Activated B cell treated with CpG ODN at 0.5 μM for 24 hours (primary cell): ENCODE measurements around the gene MACROD2. TPM values are rescaled to one million over a fixed set of nuclear protein-coding genes. Genes with fewer than 3 reads are reported as not detected.

Experiments
- ATAC-seq: fragments of 200-7000 bp; cut with Tn5 transposase; one replicate; pipeline ENCODE4 v1.10.0; 2021; ENCODE audit warnings: low read depth, mild to moderate bottlenecking, moderate library complexity
- CTCF ChIA-PET: fragments of 350-600 bp; sonication (Branson Sonifier 250); formaldehyde crosslinking; loops from one replicate; lab custom pipeline; 2021; ENCODE audit warnings: antibody characterized with exemption; lab: Charles Lee
- POLR2A ChIA-PET: fragments of 350-600 bp; sonication (Branson Sonifier 250); formaldehyde crosslinking; loops from one replicate; lab custom pipeline; 2021; ENCODE audit warnings: antibody characterized with exemption; lab: Charles Lee
- DNase-seq: peaks from one replicate; pipeline ENCODE4 v3.0.0; 2022
- H3K27ac Mint-ChIP-seq: one replicate; pipeline ENCODE4 v1.8.0; 2020; ENCODE audit warnings: mixed read lengths
- H3K27me3 Mint-ChIP-seq: one replicate; pipeline ENCODE4 v1.8.0; 2021; ENCODE audit warnings: mixed read lengths
- H3K36me3 Mint-ChIP-seq: one replicate; pipeline ENCODE4 v1.8.0; 2021; ENCODE audit warnings: low read depth, mixed read lengths
- H3K4me1 Mint-ChIP-seq: one replicate; pipeline ENCODE4 v1.8.0; 2021; ENCODE audit warnings: mixed read lengths
- H3K4me3 Mint-ChIP-seq: one replicate; pipeline ENCODE4 v1.8.0; 2020; ENCODE audit warnings: mild to moderate bottlenecking, mixed read lengths
- H3K9me3 Mint-ChIP-seq: one replicate; pipeline ENCODE4 v1.8.0; 2020; ENCODE audit warnings: mixed read lengths
- CTCF ChIP-seq: fragments of 200-600 bp; IDR thresholded peaks from one replicate; pipeline ENCODE4 v1.8.0; 2022; ENCODE audit warnings: antibody characterized with exemption, mild to moderate bottlenecking
- intact Hi-C: fragments of 100-400 bp; cut with micrococcal nuclease; formaldehyde crosslinking; loops from one replicate; pipeline ENCODE4 v1.15.1; 2024
- total RNA-seq: library from RNA; stranded (reverse); gene quantifications from 2 replicates; pipeline ENCODE4 v1.2.3, GENCODE V29; 2022

The MACROD2 gene
- total RNA-seq, 1 donor from 2014 or later, result 55.1 TPM

- CTCF ChIA-PET, result no interaction called here
- DNase-seq, result no peak
- intact Hi-C loops, result no loop called here
- no peaks in the 10 kb centered on the region for H3K9me3 Mint-ChIP-seq
- H3K36me3 Mint-ChIP-seq, result no peaks in the 10 kb centered on the region
- POLR2A ChIA-PET, result no interaction called here
- no peaks in the 10 kb centered on the region for H3K27me3 Mint-ChIP-seq
- TF ChIP-seq CTCF, result no peak
- no peak overlapping the region for H3K27ac Mint-ChIP-seq
- no peaks in the 10 kb centered on the region for H3K4me1 Mint-ChIP-seq
- ATAC-seq, result no peak
- no peak overlapping the region for H3K4me3 Mint-ChIP-seq
Measured at GRCh38 chr20:14065774-14066173, 70.5 kb downstream of the MACROD2 start.

GRCh38 chr20:14067603-14068002 is 72.3 kb downstream of the MACROD2 start:
- H3K9me3 Mint-ChIP-seq, result no peaks in the 10 kb centered on the region
- H3K27ac Mint-ChIP-seq, result no peak overlapping the region
- no peaks in the 10 kb centered on the region for H3K36me3 Mint-ChIP-seq
- H3K4me1 Mint-ChIP-seq, result no peaks in the 10 kb centered on the region
- no peaks in the 10 kb centered on the region for H3K27me3 Mint-ChIP-seq
- no peak for DNase-seq
- no peak for ATAC-seq
- no peak for TF ChIP-seq CTCF
- ChIA-PET CTCF (no interaction called here), POLR2A (no interaction called here)
- H3K4me3 Mint-ChIP-seq, result no peak overlapping the region
- intact Hi-C loops, result no loop called here

GRCh38 chr20:14069796-14070195 is 74.5 kb downstream of the MACROD2 start:
- no peak for TF ChIP-seq CTCF
- Mint-ChIP-seq H3K27me3 (no peaks in the 10 kb centered on the region), H3K4me3 (no peak overlapping the region), H3K36me3 (no peaks in the 10 kb centered on the region), H3K9me3 (no peaks in the 10 kb centered on the region), H3K4me1 (no peaks in the 10 kb centered on the region), H3K27ac (no peak overlapping the region)
- DNase-seq (no peak), ATAC-seq (no peak)
- POLR2A ChIA-PET, result no interaction called here
- CTCF ChIA-PET, result no interaction called here
- intact Hi-C loops, result no loop called here

DNA sequence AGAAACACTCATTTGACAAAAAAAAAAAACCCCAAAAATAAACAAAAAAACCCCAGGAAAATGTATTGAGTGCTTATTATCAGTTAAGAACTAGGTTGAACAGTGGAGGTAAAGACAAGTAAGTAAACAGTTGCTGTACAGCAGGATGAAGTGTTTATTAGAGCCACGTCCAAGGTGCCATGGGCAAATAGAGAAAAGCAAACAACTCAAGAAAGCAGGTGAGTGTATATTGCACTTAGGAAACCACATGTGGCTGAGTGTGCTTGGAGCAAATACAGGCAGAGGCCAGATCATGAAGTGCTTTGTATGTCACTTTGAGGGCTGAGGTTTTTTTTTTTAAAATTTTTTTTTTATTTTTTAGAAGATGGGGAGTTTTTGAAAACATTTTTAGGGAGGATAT is 98.3 kb downstream of the MACROD2 start:
- H3K27ac Mint-ChIP-seq, result no peak overlapping the region
- no peak for DNase-seq
- intact Hi-C loops, result no loop called here
- no peak overlapping the region for H3K4me3 Mint-ChIP-seq
- H3K27me3 Mint-ChIP-seq, result no peaks in the 10 kb centered on the region
- no peaks in the 10 kb centered on the region for H3K4me1 Mint-ChIP-seq
- CTCF ChIA-PET, result no interaction called here
- POLR2A ChIA-PET, result no interaction called here
- H3K9me3 Mint-ChIP-seq, result no peaks in the 10 kb centered on the region
- no peak for ATAC-seq
- TF ChIP-seq CTCF, result no peak
- H3K36me3 Mint-ChIP-seq, result no peaks in the 10 kb centered on the region

GRCh38 chr20:14098261-14098660 is 102.9 kb downstream of the MACROD2 start:
- no peaks in the 10 kb centered on the region for H3K9me3 Mint-ChIP-seq
- no peaks in the 10 kb centered on the region for H3K27me3 Mint-ChIP-seq
- no peaks in the 10 kb centered on the region for H3K4me1 Mint-ChIP-seq
- TF ChIP-seq CTCF, result no peak
- intact Hi-C loops, result no loop called here
- DNase-seq, result no peak
- no peak overlapping the region for H3K27ac Mint-ChIP-seq
- no peaks in the 10 kb centered on the region for H3K36me3 Mint-ChIP-seq
- CTCF ChIA-PET, result no interaction called here
- ATAC-seq, result no peak
- no peak overlapping the region for H3K4me3 Mint-ChIP-seq
- POLR2A ChIA-PET, result no interaction called here
